KG1 (cell line): ENCODE measurements around the gene PRRG1.
"Not testable (repeated sequence)": the region's sequence is repeated elsewhere in the genome, so short reads cannot be mapped to it uniquely, and the experiment has no call there.

ENCODE experiments used
- DNase-seq: peaks from one replicate; lab custom pipeline; 2025; lab: John Stamatoyannopoulos, UW

PRRG1 gene

GRCh38 chrX:37349221-37350033, at the start of gene PRRG1:
Gene PRRG1, plus strand, starts transcription at chrX:37349364. Its CDS starts 56,886 bp downstream, at chrX:37406250.
- DNase-seq: peak; percentile 0

GRCh38 chrX:37302569-37302968, 46.6 kb upstream of the PRRG1 start:
- DNase-seq: no peak

- DNase-seq: not testable (repeated sequence)
These were observed 43.9 kb upstream of the PRRG1 start for GRCh38 chrX:37305238-37305637.

- DNase-seq: no peak
These were observed 34.6 kb upstream of the PRRG1 start for GRCh38 chrX:37314531-37314930.

GRCh38 chrX:37315511-37316248, 33.5 kb upstream of the PRRG1 start:
- no peak for DNase-seq

GRCh38 chrX:37320541-37321203, 28.5 kb upstream of the PRRG1 start:
- DNase-seq: peak; percentile 27

GRCh38 chrX:37330642-37331041, 18.5 kb upstream of the PRRG1 start:
- no peak for DNase-seq

- DNase-seq: no peak
These were observed 17.6 kb upstream of the PRRG1 start for GRCh38 chrX:37331546-37331945.

- no peak for DNase-seq
These were observed 17.1 kb upstream of the PRRG1 start for GRCh38 chrX:37332055-37332454.

- no peak for DNase-seq
These were observed 16.0 kb upstream of the PRRG1 start for GRCh38 chrX:37332987-37333658.

GRCh38 chrX:37347420-37347819, 1.7 kb upstream of the PRRG1 start:
- no peak for DNase-seq

- DNase-seq: no peak
These were observed 763 bp upstream of the PRRG1 start for GRCh38 chrX:37348231-37348970.

- DNase-seq: no peak
These were observed 268 bp upstream of the PRRG1 start for GRCh38 chrX:37348971-37349220.

- DNase-seq: peak; percentile 1
These were observed 836 bp downstream of the PRRG1 start for GRCh38 chrX:37350034-37350365.

- no peak for DNase-seq
These were observed 4.5 kb downstream of the PRRG1 start for GRCh38 chrX:37353646-37354045.

- DNase-seq: no peak
These were observed 8.3 kb downstream of the PRRG1 start for GRCh38 chrX:37357436-37357835.

GRCh38 chrX:37361596-37361995, 12.4 kb downstream of the PRRG1 start:
- no peak for DNase-seq

GRCh38 chrX:37364666-37365065, 15.5 kb downstream of the PRRG1 start:
- DNase-seq: no peak

- DNase-seq: no peak
These were observed 18.8 kb downstream of the PRRG1 start for GRCh38 chrX:37367946-37368345.

- DNase-seq: no peak
These were observed 21.5 kb downstream of the PRRG1 start for GRCh38 chrX:37370499-37371141.

- no peak for DNase-seq
These were observed 22.4 kb downstream of the PRRG1 start for GRCh38 chrX:37371578-37371991.
